GM23248 (cell line): ENCODE measurements around the gene WSCD1. TPM values are rescaled to one million over a fixed set of nuclear protein-coding genes. Genes with fewer than 3 reads are reported as not detected.

Experiments
- DNase-seq: peaks from one replicate; pipeline ENCODE4 v3.0.0-alpha.2; 2015
- H2AFZ ChIP-seq: fragments of 200-600 bp; sonication (generic); 2 replicates; pipeline ENCODE4 v1.6.1; 2016; ENCODE audit warnings: antibody characterized with exemption
- H3F3A ChIP-seq: fragments of 200-600 bp; sonication (generic); 2 replicates; pipeline ENCODE4 v1.6.1; 2016; ENCODE audit warnings: mild to moderate bottlenecking, antibody characterized with exemption, mixed run types; ENCODE audit not compliant: insufficient read depth
- H3K27ac ChIP-seq: fragments of 200-600 bp; sonication (generic); 2 replicates; pipeline ENCODE4 v1.5.1; 2016; ENCODE audit warnings: mild to moderate bottlenecking
- H3K27me3 ChIP-seq: fragments of 200-600 bp; sonication (generic); replicated peaks from 2 replicates; pipeline ENCODE4 v1.6.1; 2016; ENCODE audit warnings: mild to moderate bottlenecking; ENCODE audit not compliant: insufficient read depth
- H3K36me3 ChIP-seq: fragments of 200-600 bp; sonication (generic); 2 replicates; pipeline ENCODE4 v1.6.1; 2016; ENCODE audit warnings: low read depth, mild to moderate bottlenecking
- H3K4me1 ChIP-seq: fragments of 200-600 bp; sonication (generic); 2 replicates; pipeline ENCODE4 v1.6.1; 2016; ENCODE audit warnings: mild to moderate bottlenecking; ENCODE audit not compliant: insufficient read depth
- H3K4me2 ChIP-seq: fragments of 200-600 bp; sonication (generic); one replicate; pipeline ENCODE4 v1.6.1; 2016; ENCODE audit warnings: mild to moderate bottlenecking; ENCODE audit not compliant: unreplicated experiment
- H3K4me3 ChIP-seq: fragments of 200-600 bp; sonication (generic); 2 replicates; pipeline ENCODE4 v1.5.1; 2016; ENCODE audit warnings: mild to moderate bottlenecking
- H3K79me2 ChIP-seq: fragments of 200-600 bp; sonication (generic); 2 replicates; pipeline ENCODE4 v1.6.1; 2016; ENCODE audit warnings: mild to moderate bottlenecking; ENCODE audit not compliant: insufficient read depth
- H3K9ac ChIP-seq: fragments of 200-600 bp; sonication (generic); 2 replicates; pipeline ENCODE4 v1.6.1; 2016; ENCODE audit warnings: mild to moderate bottlenecking
- H3K9me2 ChIP-seq: fragments of 200-600 bp; sonication (generic); 2 replicates; pipeline ENCODE4 v1.6.1; 2016; ENCODE audit warnings: mixed run types, mild to moderate bottlenecking, moderate library complexity; ENCODE audit not compliant: insufficient read depth
- H3K9me3 ChIP-seq: fragments of 200-600 bp; sonication (generic); one replicate; pipeline ENCODE4 v1.6.1; 2017; ENCODE audit warnings: low read depth
- H4K20me1 ChIP-seq: fragments of 200-600 bp; sonication (generic); 2 replicates; pipeline ENCODE4 v1.6.0; 2016; ENCODE audit not compliant: insufficient read depth
- EZH2 ChIP-seq: fragments of 200-600 bp; sonication (generic); IDR thresholded peaks from 2 replicates; pipeline ENCODE4 v1.6.1; 2018; ENCODE audit warnings: antibody characterized with exemption, mild to moderate bottlenecking; ENCODE audit not compliant: insufficient read depth, poor library complexity, severe bottlenecking
- EZH2phosphoT487 ChIP-seq: fragments of 200-600 bp; sonication (generic); IDR thresholded peaks from 2 replicates; pipeline ENCODE4 v1.6.1; 2018; ENCODE audit warnings: antibody characterized with exemption, moderate library complexity, mild to moderate bottlenecking, low read depth; ENCODE audit not compliant: insufficient read depth
- WGBS, 2 experiments: methylation state at CpG; one replicate each; pipeline ENCODE4 v1.1.6; 2015 to 2017; ENCODE audit warnings: low lambda C conversion rate in 2 of 2, low coverage in 1 of 2; ENCODE audit errors: missing lambda C conversion rate in 2 of 2; 5-methylcytosine and 5-hydroxymethylcytosine counted together
- in situ Hi-C: fragments of 300-500 bp; cut with MboI; formaldehyde crosslinking; loops from 2 replicates; pipeline ENCODE4 v1.15.0; 2020
- polyA plus RNA-seq: library from polyadenylated mRNA; unstranded; fragments of >200 nt; fragmentation: Nextera tagmentation; extraction: Ambion mirVana; gene quantifications from 2 replicates; pipeline ENCODE4 v1.2.1, GENCODE V29; 2016
- total RNA-seq: library from RNA; depleted of rRNA; stranded (reverse); fragments of >200 nt; shearing (Covaris generic); gene quantifications from 2 replicates; pipeline ENCODE4 v1.2.3, GENCODE V29; 2014

The WSCD1 gene
- total and polyA plus RNA-seq, 2 experiments from 2014 or later: 0.11 TPM; not detected in 1

DNA sequence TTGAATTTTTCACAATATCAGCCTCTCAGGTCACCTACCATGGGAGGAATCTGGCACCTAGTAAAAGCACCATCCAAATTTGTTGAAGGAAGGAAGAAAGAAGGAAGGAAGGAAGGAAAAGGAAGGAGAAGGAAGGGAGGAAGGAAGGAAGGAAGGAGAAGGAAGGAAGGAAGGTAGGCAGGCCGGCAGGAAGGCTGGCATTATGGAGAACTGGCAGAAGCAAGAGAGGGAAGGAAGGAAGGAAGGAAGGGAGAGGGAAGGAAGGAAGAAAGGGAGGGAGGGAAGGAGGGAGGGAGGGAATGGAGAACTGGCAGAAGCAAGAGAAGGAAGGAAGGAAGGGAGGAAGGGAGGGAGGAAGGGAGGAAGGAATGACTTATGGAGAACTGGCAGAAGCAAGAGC lies 24.3 kb downstream of the WSCD1 start:
- no peak overlapping the region for H3K27ac ChIP-seq
- H2AFZ ChIP-seq: no peak overlapping the region
- no peaks in the 10 kb centered on the region for H3K9me3 ChIP-seq
- no peaks in the 10 kb centered on the region for H3K4me1 ChIP-seq
- WGBS, 2 experiments: 18 to 38% methylated on average over 1 of the region's 1 CpG
- no peak overlapping the region for H3K9ac ChIP-seq
- H4K20me1 ChIP-seq: no peaks in the 10 kb centered on the region
- no peaks in the 10 kb centered on the region for H3K36me3 ChIP-seq
- H3K4me2 ChIP-seq: no peak overlapping the region
- in situ Hi-C loops: no loop called here
- no peak for TF ChIP-seq EZH2
- H3K4me3 ChIP-seq: no peak overlapping the region
- no peak for DNase-seq
- no peaks in the 10 kb centered on the region for H3K9me2 ChIP-seq
- H3K79me2 ChIP-seq: no peaks in the 10 kb centered on the region
- no peaks in the 10 kb centered on the region for H3K27me3 ChIP-seq
- no peaks in the 10 kb centered on the region for H3F3A ChIP-seq

- WGBS, 2 experiments: 43 to 56% methylated on average over 11 of the region's 11 CpGs
- Histone ChIP-seq H4K20me1 (no peaks in the 10 kb centered on the region), H3K9me2 (no peaks in the 10 kb centered on the region), H2AFZ (no peak overlapping the region), H3K79me2 (no peaks in the 10 kb centered on the region), H3K9me3 (no peaks in the 10 kb centered on the region), H3F3A (no peaks in the 10 kb centered on the region), H3K4me1 (no peaks in the 10 kb centered on the region), H3K36me3 (no peaks in the 10 kb centered on the region), H3K27me3 (no peaks in the 10 kb centered on the region), H3K4me2 (no peak overlapping the region), H3K4me3 (no peak overlapping the region), H3K27ac (no peak overlapping the region), H3K9ac (no peak overlapping the region)
- TF ChIP-seq EZH2 (no peak), EZH2phosphoT487 (no peak)
- no peak for DNase-seq
- in situ Hi-C loops: no loop called here
Measured at GRCh38 chr17:6094926-6095325, 24.7 kb downstream of the WSCD1 start.

- H3K79me2 ChIP-seq: no peaks in the 10 kb centered on the region
- H3K4me2 ChIP-seq: no peak overlapping the region
- H3K27me3 ChIP-seq: no peaks in the 10 kb centered on the region
- H3K27ac ChIP-seq: no peak overlapping the region
- WGBS, 2 experiments: 25% methylated on average over 6 of the region's 6 CpGs
- H3K9ac ChIP-seq: no peak overlapping the region
- TF ChIP-seq EZH2phosphoT487: no peak
- TF ChIP-seq EZH2: no peak
- H3K4me1 ChIP-seq: no peaks in the 10 kb centered on the region
- no peaks in the 10 kb centered on the region for H3F3A ChIP-seq
- H3K9me3 ChIP-seq: no peaks in the 10 kb centered on the region
- no peaks in the 10 kb centered on the region for H3K36me3 ChIP-seq
- in situ Hi-C loops: no loop called here
- no peaks in the 10 kb centered on the region for H4K20me1 ChIP-seq
- H2AFZ ChIP-seq: no peak overlapping the region
- no peak for DNase-seq
- H3K9me2 ChIP-seq: no peaks in the 10 kb centered on the region
- H3K4me3 ChIP-seq: no peak overlapping the region
Measured at GRCh38 chr17:6095501-6095900, 25.3 kb downstream of the WSCD1 start.

DNA sequence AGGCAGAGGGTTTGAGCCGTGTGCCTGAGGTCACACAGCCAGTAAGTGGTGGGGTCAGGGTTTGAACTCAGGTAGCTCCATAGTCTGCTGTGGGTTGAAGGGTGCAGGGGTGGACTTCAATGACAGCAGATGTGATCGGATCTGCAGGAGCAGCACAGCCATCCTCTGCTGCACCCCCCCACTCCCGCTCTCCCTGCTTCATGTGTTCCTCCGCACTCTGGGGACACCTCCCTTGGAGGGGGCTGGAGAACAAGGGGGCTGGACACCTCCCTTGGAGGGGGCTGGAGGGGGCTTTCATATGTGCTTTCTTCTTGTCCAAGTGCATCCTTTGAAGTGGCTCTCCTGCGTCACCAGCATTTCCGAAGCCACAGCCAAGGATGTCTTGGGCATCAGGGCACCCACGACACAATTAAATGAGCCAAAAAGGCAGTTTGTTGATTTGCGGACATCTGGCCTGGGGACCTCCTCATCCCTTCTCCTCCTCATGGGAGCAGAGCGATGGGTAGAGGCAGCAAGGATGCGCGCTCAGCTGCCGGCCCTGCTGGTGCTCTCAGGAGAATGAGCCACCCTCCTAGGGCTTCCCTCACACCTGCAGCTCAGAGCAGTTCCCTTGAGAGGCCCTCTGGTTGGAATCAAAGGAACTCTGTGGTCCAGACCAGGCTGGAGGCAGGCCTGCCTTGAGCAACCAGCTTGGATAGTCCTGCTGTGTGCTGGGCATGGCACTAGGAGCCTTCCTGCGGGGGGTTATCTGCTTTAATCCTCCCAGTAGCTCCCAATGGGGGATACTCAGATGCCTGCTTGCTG lies 26.2 kb downstream of the WSCD1 start:
- Histone ChIP-seq H3K36me3 (no peaks in the 10 kb centered on the region), H3K4me1 (no peaks in the 10 kb centered on the region), H3K9me2 (no peaks in the 10 kb centered on the region), H3K9ac (no peak overlapping the region), H2AFZ (no peak overlapping the region), H4K20me1 (no peaks in the 10 kb centered on the region), H3F3A (no peaks in the 10 kb centered on the region), H3K27ac (no peak overlapping the region), H3K9me3 (no peaks in the 10 kb centered on the region), H3K4me3 (no peak overlapping the region), H3K27me3 (no peaks in the 10 kb centered on the region), H3K4me2 (no peak overlapping the region), H3K79me2 (no peaks in the 10 kb centered on the region)
- WGBS, 2 experiments: 44 to 60% methylated on average over 13 of the region's 13 CpGs
- no peak for DNase-seq
- in situ Hi-C loops: no loop called here
- TF ChIP-seq EZH2 (no peak), EZH2phosphoT487 (no peak)

GRCh38 chr17:6097005-6097279 lies 26.8 kb downstream of the WSCD1 start:
- in situ Hi-C loops: no loop called here
- Histone ChIP-seq H3K9me2 (no peaks in the 10 kb centered on the region), H3K27me3 (no peaks in the 10 kb centered on the region), H3K79me2 (no peaks in the 10 kb centered on the region), H3K4me2 (no peak overlapping the region), H3K27ac (no peak overlapping the region), H3K4me3 (no peak overlapping the region), H2AFZ (no peak overlapping the region), H3F3A (no peaks in the 10 kb centered on the region), H4K20me1 (no peaks in the 10 kb centered on the region), H3K9ac (no peak overlapping the region), H3K36me3 (no peaks in the 10 kb centered on the region), H3K9me3 (no peaks in the 10 kb centered on the region), H3K4me1 (no peaks in the 10 kb centered on the region)
- no peak for DNase-seq
- no peak for TF ChIP-seq EZH2phosphoT487
- no peak for TF ChIP-seq EZH2
- WGBS, 2 experiments: 40 to 49% methylated on average over 10 of the region's 10 CpGs
